Activated T-cell treated with anti-CD3 and anti-CD28 coated beads, Interleukin-2, amount 50 U/mL, for 4 hours (primary cell): ENCODE measurements around the gene AMDHD2. TPM values are rescaled to one million over a fixed set of nuclear protein-coding genes. Genes with fewer than 3 reads are reported as not detected.

Experiments
- ATAC-seq, 2 donors: fragments of 200-7000 bp; cut with Tn5 transposase; one replicate each; pipeline ENCODE4 v1.10.0; 2021
- DNase-seq: peaks from one replicate; pipeline ENCODE4 v3.0.0-alpha.2; 2020
- H3K27me3 Mint-ChIP-seq: one replicate; pipeline ENCODE4 v1.8.0; 2021; ENCODE audit warnings: low read depth, mixed read lengths
- H3K36me3 Mint-ChIP-seq: one replicate; pipeline ENCODE4 v1.8.0; 2022; ENCODE audit warnings: mixed read lengths; ENCODE audit not compliant: insufficient read depth
- H3K4me1 Mint-ChIP-seq: one replicate; pipeline ENCODE4 v1.8.0; 2021; ENCODE audit warnings: low read depth, mixed read lengths
- H3K4me3 Mint-ChIP-seq: one replicate; pipeline ENCODE4 v1.8.0; 2021; ENCODE audit warnings: mild to moderate bottlenecking, moderate library complexity, mixed read lengths
- H3K9me3 Mint-ChIP-seq: one replicate; pipeline ENCODE4 v1.8.0; 2021; ENCODE audit warnings: mixed read lengths
- total RNA-seq, 3 donors: library from RNA; stranded (reverse); gene quantifications; one replicate each; pipeline ENCODE4 v1.2.1, GENCODE V29; 2021

The AMDHD2 gene
- total RNA-seq, 3 donors from 2014 or later = 32.0 to 35.3 (median 35.0) TPM

DNA sequence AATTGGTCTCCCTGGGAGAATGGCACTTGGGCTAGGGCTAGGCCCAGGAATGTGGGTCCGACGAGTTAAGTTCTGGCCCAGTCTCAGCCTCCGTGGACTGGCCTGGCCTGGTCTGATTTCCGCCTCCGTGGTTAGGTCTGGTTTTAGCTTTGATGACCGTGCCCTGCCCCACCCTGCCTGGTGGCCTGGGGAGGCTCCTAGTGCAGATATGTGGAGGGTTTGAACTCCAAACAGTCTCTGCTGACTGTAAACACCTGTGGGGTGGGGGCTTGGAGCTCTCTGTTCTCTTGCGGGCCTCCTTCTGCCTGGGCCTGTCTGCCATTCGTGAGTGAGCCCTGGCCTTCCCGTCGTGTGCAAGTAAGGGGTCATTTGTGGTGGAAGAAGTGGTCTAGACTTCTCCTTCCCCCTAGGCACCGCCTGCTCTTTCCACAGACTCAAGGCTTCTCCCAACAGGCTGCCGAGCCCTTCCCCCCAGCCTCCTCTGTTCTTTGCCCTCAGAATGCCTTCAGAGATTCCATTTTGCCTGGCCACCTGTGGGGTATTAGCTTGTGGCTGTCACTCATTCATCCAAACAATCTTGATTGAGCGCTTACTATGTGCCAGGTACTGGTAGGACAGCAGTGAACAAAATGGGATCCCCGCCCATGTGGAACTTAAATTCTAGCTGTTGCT, 4.9 kb upstream of the AMDHD2 start:
- ATAC-seq (no peak), DNase-seq (no peak)
- Mint-ChIP-seq H3K9me3 (no peaks in the 10 kb centered on the region), H3K27me3 (no peaks in the 10 kb centered on the region), H3K36me3 (peaks cover 10% of the 10 kb centered on the region), H3K4me1 (peaks cover 54% of the 10 kb centered on the region), H3K4me3 (peak overlapping the region; percentile 93)

DNA sequence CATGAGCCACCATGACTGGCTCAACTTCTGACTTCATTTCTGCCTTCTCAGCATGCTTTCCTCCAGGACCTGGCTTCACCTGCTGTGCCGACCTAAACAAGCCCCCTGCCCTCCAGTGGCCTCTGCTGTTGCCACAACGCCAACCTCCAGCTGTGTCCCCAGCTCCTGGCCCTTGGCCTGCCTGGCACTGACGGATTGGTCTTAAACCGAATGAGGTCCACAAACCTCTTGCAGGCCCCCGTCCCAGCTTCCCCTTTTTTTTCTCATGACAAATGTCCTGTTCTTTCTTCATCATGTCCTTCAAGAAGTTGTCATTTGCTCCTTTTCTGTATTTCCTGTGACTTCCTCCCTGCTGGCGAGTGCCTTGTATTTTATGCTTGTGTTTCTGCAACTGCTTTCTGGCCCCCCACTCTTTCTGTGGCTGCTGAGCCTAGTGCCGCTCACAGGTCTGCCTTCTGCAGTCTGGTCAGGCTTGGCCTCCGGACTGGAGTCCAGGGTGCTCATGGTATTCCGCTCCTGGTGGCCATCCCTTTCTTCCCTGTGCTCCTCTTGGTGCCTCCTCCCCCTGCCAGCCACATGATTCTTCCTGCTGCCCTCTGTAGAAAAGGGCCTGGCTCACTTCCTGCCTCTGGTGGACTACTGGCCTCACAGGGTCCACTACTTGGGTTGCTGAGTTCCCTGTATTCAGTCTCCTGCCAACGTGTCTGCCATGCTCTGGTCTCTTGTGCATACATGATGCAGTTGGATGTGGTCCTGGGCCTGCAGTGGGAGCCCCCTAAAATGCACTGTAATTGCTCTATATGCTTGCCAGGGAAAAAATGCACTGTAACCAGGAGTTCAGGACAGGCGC, 3.6 kb upstream of the AMDHD2 start:
- Mint-ChIP-seq H3K4me1 (peaks cover 58% of the 10 kb centered on the region), H3K36me3 (peaks cover 10% of the 10 kb centered on the region), H3K9me3 (no peaks in the 10 kb centered on the region), H3K27me3 (no peaks in the 10 kb centered on the region), H3K4me3 (peak overlapping the region; percentile 93)
- ATAC-seq = no peak
- no peak for DNase-seq

DNA sequence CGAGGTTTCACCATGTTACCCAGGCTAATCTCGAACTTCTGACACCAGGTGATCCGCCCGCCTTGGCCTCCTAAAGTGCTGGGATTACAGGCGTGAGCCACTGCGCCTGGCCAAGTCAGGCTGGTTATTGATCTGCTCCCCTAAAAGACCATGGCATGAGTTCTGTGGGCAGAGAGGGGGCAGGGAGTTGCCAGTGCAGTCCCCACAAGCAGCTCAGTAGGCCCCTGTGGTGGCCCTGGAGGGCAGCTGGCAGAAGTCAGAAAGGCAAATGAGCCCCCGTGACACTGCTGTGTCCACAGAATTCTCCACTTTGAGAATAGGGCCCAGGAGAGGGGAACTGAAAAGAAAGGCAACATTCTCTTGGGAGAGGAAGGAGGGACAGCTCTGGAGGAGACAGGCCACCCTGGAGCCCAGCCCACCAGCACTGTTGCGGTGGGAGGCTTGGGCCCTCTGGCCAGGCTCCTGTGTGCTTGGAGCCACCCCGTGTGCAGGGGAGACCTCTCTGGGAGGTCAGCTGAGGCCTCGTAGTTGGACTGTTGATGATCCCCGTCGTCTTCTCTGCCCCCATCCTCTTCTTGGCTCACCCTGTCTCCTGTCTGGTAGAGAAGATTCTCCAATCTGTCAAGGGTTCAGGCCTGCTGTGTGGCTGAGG, 2.1 kb upstream of the AMDHD2 start:
- ATAC-seq (no peak), DNase-seq (no peak)
- H3K9me3 Mint-ChIP-seq = no peaks in the 10 kb centered on the region
- H3K4me1 Mint-ChIP-seq = peaks cover 51% of the 10 kb centered on the region
- no peak overlapping the region for H3K4me3 Mint-ChIP-seq
- H3K27me3 Mint-ChIP-seq = no peaks in the 10 kb centered on the region
- H3K36me3 Mint-ChIP-seq = peaks cover 10% of the 10 kb centered on the region

DNA sequence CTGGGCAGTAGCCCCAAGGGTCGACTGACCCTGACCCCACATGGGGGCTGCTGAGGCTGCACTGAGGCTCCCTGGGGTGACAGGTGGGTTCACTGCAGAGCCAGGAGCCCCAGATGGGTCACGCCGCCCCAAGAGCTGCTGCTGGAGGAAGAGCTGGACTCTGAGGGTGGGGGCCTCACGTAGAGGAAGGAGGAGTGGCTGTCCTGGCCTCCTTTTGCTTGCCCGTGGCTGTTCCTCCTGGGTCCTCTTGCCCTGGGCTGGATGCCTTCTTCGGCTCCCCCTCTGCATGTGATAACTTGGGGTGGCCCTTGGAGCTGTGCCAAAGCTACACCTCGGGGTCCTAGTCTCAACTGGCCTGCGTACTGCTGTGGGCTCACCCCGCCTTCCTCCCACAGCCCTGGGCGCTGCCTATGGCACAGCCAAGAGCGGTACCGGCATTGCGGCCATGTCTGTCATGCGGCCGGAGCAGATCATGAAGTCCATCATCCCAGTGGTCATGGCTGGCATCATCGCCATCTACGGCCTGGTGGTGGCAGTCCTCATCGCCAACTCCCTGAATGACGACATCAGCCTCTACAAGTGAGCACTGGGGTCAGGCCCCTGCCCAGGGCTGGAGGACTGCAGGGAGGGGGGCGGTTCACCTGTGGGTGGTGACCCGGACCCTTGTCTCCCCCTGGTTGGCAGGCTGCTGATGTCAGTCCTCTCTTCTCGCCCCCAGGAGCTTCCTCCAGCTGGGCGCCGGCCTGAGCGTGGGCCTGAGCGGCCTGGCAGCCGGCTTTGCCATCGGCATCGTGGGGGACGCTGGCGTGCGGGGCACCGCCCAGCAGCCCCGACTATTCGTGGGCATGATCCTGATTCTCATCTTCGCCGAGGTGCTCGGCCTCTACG, 1.1 kb upstream of the AMDHD2 start:
- DNase-seq (peak; percentile 3), ATAC-seq (no peak)
- no peaks in the 10 kb centered on the region for H3K27me3 Mint-ChIP-seq
- peaks cover 10% of the 10 kb centered on the region for H3K36me3 Mint-ChIP-seq
- peaks cover 53% of the 10 kb centered on the region for H3K4me1 Mint-ChIP-seq
- no peaks in the 10 kb centered on the region for H3K9me3 Mint-ChIP-seq
- peak overlapping the region; percentile 74 for H3K4me3 Mint-ChIP-seq

DNA sequence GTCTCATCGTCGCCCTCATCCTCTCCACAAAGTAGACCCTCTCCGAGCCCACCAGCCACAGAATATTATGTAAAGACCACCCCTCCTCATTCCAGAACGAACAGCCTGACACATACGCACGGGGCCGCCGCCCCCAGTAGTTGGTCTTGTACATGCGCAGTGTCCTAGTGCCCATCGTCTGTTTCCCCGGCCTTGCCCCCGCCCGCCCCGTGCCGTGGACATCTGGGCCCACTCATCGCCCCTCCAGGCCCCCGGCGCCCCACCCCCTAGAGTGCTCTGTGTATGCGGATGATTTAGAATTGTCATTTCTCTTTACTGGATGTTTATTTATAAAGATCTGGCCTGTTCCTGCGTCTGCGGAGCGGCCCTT, 475 bp upstream of the AMDHD2 start:
- Mint-ChIP-seq H3K9me3 (no peaks in the 10 kb centered on the region), H3K4me3 (peak overlapping the region; percentile 74), H3K4me1 (peaks cover 59% of the 10 kb centered on the region), H3K36me3 (peaks cover 16% of the 10 kb centered on the region), H3K27me3 (no peaks in the 10 kb centered on the region)
- ATAC-seq = no peak
- DNase-seq = peak; percentile 4

DNA sequence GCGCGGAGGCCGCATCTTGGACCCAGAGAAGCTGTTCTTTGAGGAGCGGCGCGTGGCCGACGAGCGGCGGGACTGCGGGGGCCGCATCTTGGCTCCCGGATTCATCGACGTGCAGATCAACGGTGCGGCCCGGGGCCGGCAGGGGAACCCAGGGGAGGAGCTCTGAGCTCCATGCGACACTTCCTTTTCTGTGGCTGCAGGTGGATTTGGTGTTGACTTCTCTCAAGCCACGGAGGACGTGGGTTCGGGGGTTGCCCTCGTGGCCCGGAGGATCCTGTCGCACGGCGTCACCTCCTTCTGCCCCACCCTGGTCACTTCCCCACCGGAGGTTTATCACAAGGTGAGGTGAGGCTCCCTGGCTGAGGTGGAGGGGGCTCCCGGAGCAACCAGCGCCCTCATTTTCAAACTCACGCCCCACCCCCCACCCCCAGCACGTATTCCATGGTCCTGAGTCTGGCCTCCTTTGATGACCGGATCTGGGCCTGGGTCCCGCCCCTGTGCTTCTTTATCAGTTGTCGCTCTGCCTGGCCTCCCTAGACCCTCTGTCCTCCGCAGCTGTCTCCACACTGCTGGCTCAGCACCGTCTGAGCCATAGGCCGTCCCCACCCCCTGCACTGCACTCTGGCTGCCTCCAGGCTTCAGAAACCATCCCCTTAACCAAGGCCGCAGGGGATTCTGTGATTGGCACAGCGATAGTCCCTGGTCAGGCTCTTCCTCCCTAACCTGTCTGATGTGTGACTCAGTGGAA, 787 bp downstream of the AMDHD2 start:
- no peaks in the 10 kb centered on the region for H3K9me3 Mint-ChIP-seq
- no peaks in the 10 kb centered on the region for H3K27me3 Mint-ChIP-seq
- ATAC-seq (peak; percentile 54 to 57), DNase-seq (peak; percentile 28)
- H3K4me3 Mint-ChIP-seq = peak overlapping the region; percentile 84
- H3K36me3 Mint-ChIP-seq = peaks cover 20% of the 10 kb centered on the region
- H3K4me1 Mint-ChIP-seq = peaks cover 50% of the 10 kb centered on the region

DNA sequence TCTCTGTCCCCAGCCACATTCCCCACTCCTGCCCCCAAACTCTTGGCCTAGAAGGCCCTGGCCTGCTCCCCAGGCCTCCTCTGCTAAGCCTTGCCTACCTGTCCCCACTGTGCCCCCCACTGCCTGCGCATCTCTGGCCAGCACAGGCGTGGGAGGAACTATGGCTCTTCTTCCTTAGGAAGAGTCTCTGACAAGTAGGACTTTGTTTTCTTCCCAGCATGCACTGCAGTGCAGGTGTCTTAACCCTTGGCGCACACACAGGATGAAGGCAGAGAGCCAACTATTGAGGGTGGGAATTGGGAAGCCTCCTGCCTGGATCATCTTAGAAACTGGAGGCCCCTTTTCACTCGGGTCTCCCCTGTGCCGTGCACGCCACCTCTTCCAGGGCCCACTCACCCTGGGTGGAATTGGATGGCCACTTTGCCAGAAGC, 3.6 kb downstream of the AMDHD2 start:
- H3K27me3 Mint-ChIP-seq = no peaks in the 10 kb centered on the region
- peaks cover 16% of the 10 kb centered on the region for H3K36me3 Mint-ChIP-seq
- no peaks in the 10 kb centered on the region for H3K9me3 Mint-ChIP-seq
- H3K4me1 Mint-ChIP-seq = peaks cover 25% of the 10 kb centered on the region
- DNase-seq (no peak), ATAC-seq (no peak)
- no peak overlapping the region for H3K4me3 Mint-ChIP-seq

DNA sequence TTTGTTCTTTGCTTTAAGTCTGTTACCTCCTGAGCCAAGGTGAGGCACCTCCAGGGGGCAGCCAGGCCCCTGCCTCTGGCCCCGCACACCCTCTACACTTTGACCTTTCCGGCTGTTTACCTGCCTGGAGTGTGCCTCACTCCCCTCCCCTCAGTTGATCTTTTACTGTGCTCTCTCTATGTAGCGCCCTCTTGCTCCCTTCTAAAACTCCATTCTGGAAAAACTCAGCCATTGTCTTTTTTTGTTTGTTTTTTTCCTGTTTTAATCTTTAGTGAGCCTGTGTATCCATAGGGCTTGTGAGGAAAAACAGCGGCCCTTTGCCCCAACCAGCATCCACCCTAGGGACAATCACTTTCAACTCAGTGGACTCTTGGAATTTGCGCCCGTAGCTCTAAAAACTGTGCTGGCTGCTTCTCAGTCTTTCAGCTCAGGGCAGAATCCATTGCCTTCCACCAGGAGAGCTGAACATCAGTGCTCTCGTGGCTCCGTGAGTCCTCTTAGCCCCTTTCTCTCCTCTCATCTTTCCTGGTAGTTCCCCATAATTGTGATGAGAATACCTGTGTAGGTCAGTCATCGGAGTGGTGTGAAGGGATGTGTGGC, 4.3 kb downstream of the AMDHD2 start:
- no peak for DNase-seq

DNA sequence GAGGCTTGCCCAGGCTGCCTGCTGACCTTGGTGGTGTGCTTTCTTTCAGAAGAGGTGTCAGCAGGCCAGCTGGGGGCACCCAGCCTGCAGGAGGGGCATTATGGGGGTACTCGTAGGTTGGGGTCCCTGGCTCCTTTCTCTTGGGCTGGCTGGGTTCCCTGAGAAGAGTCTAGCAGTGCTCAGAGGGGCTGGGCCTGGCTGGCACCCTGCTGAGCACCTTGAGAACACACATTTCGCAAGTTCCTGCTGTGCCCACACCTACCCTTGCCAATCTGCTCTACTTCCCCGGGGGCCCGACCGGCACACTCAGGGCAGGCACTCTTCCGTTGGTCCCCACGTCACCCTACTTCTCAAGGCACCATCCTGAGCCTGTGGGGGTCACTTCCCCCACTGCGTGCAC, 6.0 kb downstream of the AMDHD2 start:
- ATAC-seq = no peak
- Mint-ChIP-seq H3K4me1 (peaks cover 16% of the 10 kb centered on the region), H3K9me3 (no peaks in the 10 kb centered on the region), H3K36me3 (peaks cover 12% of the 10 kb centered on the region), H3K4me3 (no peak overlapping the region), H3K27me3 (no peaks in the 10 kb centered on the region)
- no peak for DNase-seq

More for the DNA sequence above, 4.3 kb downstream of the AMDHD2 start:
- H3K27me3 Mint-ChIP-seq = no peaks in the 10 kb centered on the region
- H3K4me1 Mint-ChIP-seq = peaks cover 21% of the 10 kb centered on the region
- H3K36me3 Mint-ChIP-seq = peaks cover 16% of the 10 kb centered on the region
- H3K4me3 Mint-ChIP-seq = no peak overlapping the region
- no peak for ATAC-seq
- no peaks in the 10 kb centered on the region for H3K9me3 Mint-ChIP-seq

DNA sequence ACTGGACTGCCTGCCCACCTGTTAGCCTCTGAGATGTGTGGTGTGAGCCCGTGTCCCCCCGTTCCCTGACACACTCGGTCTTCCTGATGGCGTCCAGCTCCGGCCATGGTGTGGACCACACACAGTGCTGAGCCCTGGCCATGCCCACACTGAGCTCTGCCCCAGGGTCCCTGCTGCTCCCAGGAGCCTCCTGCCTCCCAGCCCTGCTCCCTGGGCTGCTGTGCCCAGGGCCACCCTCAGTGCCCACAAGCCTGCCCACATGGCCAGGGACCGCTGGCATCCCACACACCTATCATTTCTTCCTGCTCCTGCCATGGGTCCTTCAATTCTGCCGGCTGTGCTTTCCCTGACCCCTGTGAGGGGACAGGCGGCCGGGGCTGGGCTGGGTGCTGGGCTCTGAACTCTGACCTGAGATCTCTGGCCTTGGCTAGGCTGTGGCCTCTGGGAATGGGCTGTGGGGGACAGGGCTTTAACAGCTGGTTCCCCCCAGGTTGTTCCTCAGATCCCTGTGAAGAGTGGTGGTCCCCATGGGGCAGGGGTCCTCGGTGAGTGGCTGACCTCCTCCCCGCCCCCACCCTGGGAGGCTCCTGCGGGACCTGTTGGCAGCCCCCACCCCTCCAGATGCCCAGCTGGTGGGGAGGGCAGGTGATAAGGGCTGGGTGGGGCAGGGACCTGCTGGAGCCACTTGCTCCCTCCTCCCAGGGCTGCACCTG, 7.1 kb downstream of the AMDHD2 start:
- H3K9me3 Mint-ChIP-seq = no peaks in the 10 kb centered on the region
- H3K27me3 Mint-ChIP-seq = no peaks in the 10 kb centered on the region
- H3K4me3 Mint-ChIP-seq = no peak overlapping the region
- peaks cover 12% of the 10 kb centered on the region for H3K36me3 Mint-ChIP-seq
- DNase-seq = no peak
- peaks cover 17% of the 10 kb centered on the region for H3K4me1 Mint-ChIP-seq
- no peak for ATAC-seq

DNA sequence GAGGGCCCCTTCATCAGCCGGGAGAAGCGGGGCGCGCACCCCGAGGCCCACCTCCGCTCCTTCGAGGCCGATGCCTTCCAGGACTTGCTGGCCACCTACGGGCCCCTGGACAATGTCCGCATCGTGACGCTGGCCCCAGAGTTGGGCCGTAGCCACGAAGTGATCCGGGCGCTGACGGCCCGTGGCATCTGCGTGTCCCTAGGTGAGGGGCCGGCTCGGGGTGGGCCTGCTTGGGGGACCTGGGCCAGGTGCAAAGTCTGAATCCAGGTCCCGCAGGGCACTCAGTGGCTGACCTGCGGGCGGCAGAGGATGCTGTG, 7.6 kb downstream of the AMDHD2 start:
- Mint-ChIP-seq H3K36me3 (peaks cover 12% of the 10 kb centered on the region), H3K4me3 (no peak overlapping the region), H3K4me1 (peaks cover 19% of the 10 kb centered on the region), H3K27me3 (no peaks in the 10 kb centered on the region), H3K9me3 (no peaks in the 10 kb centered on the region)
- peak; percentile 4 for DNase-seq
- no peak for ATAC-seq

DNA sequence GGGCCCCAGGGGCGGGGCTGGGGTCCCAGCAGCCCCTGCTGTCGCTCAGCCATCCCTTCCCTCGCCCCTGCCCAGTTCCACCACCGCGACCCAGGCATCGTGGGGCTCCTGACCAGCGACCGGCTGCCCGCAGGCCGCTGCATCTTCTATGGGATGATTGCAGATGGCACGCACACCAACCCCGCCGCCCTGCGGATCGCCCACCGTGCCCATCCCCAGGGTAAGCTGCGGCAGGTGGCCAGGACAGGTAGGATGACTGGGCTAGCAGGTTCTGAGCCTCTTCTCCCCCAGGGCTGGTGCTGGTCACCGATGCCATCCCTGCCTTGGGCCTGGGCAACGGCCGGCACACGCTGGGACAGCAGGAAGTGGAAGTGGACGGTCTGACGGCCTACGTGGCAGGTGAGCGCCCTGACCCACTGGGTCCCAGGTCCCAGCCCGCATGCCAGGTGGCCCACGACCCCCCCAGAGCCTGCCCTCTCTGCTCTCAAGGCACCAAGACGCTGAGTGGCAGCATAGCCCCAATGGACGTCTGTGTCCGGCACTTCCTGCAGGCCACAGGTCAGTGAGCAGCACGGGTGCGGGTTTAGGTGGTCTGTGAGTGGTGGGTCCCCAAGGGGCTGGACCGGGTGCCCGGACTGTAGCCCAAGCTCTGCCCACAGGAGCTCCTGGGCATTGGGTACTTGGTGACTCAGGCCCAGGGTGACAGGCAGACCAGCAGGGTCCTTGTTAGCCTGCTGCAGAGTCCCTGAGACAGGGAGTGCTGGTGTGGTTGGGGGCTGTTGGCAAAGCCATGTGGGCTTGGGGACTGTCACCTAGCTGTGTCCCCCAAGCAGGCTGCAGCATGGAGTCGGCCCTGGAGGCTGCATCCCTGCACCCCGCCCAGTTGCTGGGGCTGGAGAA, 8.2 kb downstream of the AMDHD2 start:
- no peaks in the 10 kb centered on the region for H3K27me3 Mint-ChIP-seq
- no peaks in the 10 kb centered on the region for H3K9me3 Mint-ChIP-seq
- ATAC-seq = no peak
- H3K4me1 Mint-ChIP-seq = peaks cover 21% of the 10 kb centered on the region
- DNase-seq = peak; percentile 4
- no peak overlapping the region for H3K4me3 Mint-ChIP-seq
- H3K36me3 Mint-ChIP-seq = peaks cover 12% of the 10 kb centered on the region
